C4-2B (cell line): ENCODE measurements around the gene CFAP44.
"Not testable (repeated sequence)": the region's sequence is repeated elsewhere in the genome, so short reads cannot be mapped to it uniquely, and the experiment has no call there.

Source experiments
- H3K27ac ChIP-seq: fragments of 450-650 bp; 2 replicates; pipeline ENCODE4 v1.5.1; 2017
- CTCF ChIP-seq: fragments of 450-650 bp; conservative IDR thresholded peaks from 2 replicates; pipeline ENCODE4 v1.5.1; 2017; ENCODE audit warnings: mild to moderate bottlenecking
- ZFX ChIP-seq: fragments of 450-650 bp; IDR thresholded peaks from 2 replicates; pipeline ENCODE4 v1.6.1; 2017

The CFAP44 gene

GRCh38 chr3:113441051-113441770 is at the start of gene CFAP44:
CFAP44 (minus strand) TSS chr3:113441493; CDS start chr3:113433664, 7,829 bp downstream.
- TF ChIP-seq CTCF (no peak), ZFX (no peak)
- H3K27ac ChIP-seq = no peak within 1 kb of the TSS

GRCh38 chr3:113485161-113485609 is 43.9 kb upstream of the CFAP44 start:
- TF ChIP-seq ZFX (no peak), CTCF (no peak)
- no peak overlapping the region for H3K27ac ChIP-seq

- H3K27ac ChIP-seq = no peak overlapping the region
- TF ChIP-seq ZFX (no peak), CTCF (no peak)
Measured at GRCh38 chr3:113468539-113468938, 27.2 kb upstream of the CFAP44 start.

- no peak overlapping the region for H3K27ac ChIP-seq
- TF ChIP-seq ZFX (no peak), CTCF (no peak)
Measured at GRCh38 chr3:113461488-113461887, 20.2 kb upstream of the CFAP44 start.

GRCh38 chr3:113458554-113458953 is 17.3 kb upstream of the CFAP44 start:
- not testable (repeated sequence) for H3K27ac ChIP-seq

- H3K27ac ChIP-seq = no peak overlapping the region
- TF ChIP-seq CTCF (no peak), ZFX (no peak)
Measured at GRCh38 chr3:113455446-113455845, 14.2 kb upstream of the CFAP44 start.

- no peak for TF ChIP-seq CTCF
- no peak for TF ChIP-seq ZFX
- no peak overlapping the region for H3K27ac ChIP-seq
Measured at GRCh38 chr3:113454630-113455029, 13.3 kb upstream of the CFAP44 start.

- no peak for TF ChIP-seq ZFX
- TF ChIP-seq CTCF = no peak
- no peak overlapping the region for H3K27ac ChIP-seq
Measured at GRCh38 chr3:113454057-113454456, 12.8 kb upstream of the CFAP44 start.
